Prostate gland (tissue), 2 donors: Measurements from ENCODE around the gene PBLD.

Source experiments
- POLR2A ChIP-seq: fragments of 450-650 bp; IDR thresholded peaks from one replicate; pipeline ENCODE4 v1.6.1; 2016; ENCODE audit warnings: antibody characterized with exemption, mild to moderate bottlenecking
- TF ChIP-seq, protein P1 (sequence below), 4 experiments: fragments of 200-600 bp in 2 of 4; fragments of 450-650 bp in 2 of 4; sonication (generic) in 2 of 4; IDR thresholded peaks; 1 replicate in 3 of 4; 2 replicates in 1 of 4; pipeline ENCODE4 v1.5.1; 2016 to 2019; ENCODE audit warnings: antibody characterized with exemption in 4 of 4, mild to moderate bottlenecking in 2 of 4, moderate library complexity in 2 of 4

DNA sequence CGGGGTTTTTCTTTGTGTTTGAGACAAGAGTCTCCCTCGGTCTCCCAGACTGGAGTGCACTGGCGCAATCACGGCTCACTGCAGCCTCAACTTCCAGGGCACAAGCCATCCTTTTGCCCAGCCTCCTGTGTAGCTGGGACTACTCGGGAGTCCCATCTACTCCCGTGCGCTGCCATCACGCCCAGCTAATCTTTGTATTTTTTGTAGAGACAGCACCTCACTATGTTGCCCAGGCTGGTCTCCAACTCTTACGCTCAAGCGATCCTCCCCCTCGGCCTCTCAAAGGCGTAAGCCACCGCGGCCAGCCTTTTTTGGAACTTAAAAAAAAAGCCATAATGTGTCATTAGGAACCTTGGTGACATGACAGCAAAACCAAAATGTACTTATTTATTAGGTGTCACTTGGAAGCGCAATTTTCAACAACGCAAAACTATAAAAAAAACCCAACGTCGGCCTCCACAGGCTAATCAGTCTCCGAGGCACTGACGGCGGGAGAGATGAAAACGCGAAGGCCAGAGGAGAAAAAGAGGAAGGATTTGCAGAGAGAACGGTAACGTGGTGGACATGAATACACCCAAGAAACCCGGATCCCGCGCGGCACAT, 1.8 kb downstream of the PBLD start:
- TF ChIP-seq, protein P1, sequence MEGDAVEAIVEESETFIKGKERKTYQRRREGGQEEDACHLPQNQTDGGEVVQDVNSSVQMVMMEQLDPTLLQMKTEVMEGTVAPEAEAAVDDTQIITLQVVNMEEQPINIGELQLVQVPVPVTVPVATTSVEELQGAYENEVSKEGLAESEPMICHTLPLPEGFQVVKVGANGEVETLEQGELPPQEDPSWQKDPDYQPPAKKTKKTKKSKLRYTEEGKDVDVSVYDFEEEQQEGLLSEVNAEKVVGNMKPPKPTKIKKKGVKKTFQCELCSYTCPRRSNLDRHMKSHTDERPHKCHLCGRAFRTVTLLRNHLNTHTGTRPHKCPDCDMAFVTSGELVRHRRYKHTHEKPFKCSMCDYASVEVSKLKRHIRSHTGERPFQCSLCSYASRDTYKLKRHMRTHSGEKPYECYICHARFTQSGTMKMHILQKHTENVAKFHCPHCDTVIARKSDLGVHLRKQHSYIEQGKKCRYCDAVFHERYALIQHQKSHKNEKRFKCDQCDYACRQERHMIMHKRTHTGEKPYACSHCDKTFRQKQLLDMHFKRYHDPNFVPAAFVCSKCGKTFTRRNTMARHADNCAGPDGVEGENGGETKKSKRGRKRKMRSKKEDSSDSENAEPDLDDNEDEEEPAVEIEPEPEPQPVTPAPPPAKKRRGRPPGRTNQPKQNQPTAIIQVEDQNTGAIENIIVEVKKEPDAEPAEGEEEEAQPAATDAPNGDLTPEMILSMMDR (IDR thresholded peaks at IDR 0.05) = no peak
- TF ChIP-seq POLR2A = no peak
